GM19372 (cell line): ENCODE results near the gene SERP2.
"Not testable (repeated sequence)": the region's sequence is repeated elsewhere in the genome, so short reads cannot be mapped to it uniquely, and the experiment has no call there.

Experiments used
- ATAC-seq: cut with Tn5 transposase; IDR thresholded peaks from one replicate; pipeline ENCODE4 v1.9.1; 2021; ENCODE audit warnings: mild to moderate bottlenecking, low read depth, moderate library complexity; ENCODE audit not compliant: unreplicated experiment

SERP2 gene

DNA sequence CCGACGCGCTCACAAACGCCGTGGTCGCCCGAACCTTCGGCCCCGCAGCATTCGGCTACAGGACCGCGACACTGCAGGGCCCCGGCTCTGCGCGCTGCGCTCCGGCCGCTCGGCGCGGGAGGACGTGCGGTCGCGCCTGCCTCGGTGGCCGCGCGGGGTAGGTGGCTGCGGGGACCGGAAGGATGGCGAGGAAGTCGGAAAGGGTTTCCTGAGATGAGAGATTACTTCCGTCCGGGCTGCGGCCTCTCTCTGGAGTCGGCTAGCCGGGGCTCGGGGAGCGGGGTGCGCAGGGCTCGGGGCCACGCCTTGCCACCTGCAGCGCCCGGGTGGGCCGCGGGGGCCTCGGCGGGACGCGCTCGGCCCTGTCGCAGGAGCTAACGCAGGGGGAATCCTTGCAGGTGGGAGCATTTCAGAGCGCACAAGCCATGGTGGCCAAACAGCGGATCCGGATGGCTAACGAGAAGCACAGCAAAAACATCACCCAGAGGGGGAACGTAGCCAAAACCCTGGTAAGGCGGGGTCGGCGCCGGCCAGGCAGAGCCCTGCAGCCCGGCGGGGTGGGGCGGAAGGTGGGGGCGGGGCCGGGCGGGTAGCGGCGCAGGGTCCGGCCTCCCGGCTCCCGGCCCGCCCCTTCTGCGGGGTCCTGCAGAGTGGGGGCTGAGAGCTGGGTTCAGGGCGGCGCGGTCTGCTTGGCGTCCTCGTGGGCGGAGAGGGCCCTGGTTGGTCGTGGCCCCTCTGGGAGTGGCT lies at the start of gene SERP2:
SERP2 (plus strand) TSS at position 224 of the 747 bp plus-strand sequence; CDS start at position 426, 202 bp downstream.
- ATAC-seq, result no peak

DNA sequence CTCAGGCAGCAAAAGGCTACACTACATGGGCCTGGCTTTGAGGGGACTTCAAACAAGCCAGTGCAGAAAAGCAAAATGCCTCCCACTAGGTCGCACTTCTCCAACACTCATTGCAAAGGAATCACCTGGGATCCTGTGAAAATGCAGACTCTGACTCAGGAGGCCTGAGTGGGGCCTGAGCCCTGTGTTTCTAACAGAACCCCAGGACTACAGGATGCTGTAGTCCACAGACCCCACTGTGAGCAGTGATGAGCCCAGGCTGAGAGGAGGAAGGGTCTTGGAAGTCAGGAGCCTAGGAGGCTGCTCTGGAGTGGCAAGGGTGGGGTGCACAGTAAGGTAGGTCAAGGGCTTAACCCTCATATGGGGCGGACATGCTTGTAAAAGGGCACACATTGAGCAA lies 46.7 kb upstream of the SERP2 start:
- ATAC-seq, result no peak

DNA sequence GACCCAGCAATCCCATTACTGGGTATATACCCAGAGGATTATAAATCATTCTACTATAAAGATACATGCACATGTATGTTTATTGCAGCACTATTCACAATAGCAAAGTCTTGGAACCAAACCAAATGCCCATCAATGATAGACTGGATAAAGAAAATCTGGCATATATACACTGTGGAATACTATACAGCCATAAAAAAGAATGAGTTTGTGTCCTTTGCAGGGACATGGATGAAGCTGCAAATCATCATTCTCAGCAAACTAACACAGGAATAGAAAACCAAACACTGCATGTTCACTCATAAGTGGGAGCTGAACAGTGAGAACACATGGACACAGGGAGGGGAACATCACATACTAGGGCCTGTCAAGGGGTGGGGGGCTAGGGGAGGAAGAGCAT lies 44.6 kb upstream of the SERP2 start:
- not testable (repeated sequence) for ATAC-seq

DNA sequence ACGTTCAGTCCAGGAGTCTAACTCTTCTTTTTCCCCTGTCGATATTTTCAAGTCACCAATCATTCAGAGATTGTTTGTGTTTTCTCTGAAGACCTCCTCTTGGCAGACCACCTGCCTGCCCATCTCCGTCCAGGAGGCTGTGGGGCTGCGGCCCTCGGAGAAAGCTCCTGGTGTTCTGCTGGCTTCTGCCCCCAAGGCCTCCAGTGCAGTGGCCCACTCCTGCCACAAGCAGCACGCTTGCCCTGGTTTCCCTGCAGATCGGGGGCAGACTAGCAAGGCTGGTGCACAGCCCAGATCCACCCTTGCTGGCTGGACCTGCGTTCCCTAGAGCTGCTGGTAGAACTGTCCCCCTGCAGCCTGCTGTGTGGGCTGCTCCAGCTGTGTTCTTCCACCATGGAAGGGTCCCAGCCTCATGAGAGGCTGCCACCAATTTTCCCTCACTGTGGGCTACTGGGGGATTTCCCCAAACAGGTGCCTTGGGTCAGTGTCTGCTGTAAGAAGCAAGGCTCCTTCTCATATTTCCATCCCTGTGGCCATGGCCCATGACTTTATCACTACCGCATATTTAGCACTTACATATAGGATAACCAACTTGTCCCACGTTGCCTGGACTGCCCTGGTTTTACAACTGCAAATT lies 43.6 kb upstream of the SERP2 start:
- no peak for ATAC-seq

DNA sequence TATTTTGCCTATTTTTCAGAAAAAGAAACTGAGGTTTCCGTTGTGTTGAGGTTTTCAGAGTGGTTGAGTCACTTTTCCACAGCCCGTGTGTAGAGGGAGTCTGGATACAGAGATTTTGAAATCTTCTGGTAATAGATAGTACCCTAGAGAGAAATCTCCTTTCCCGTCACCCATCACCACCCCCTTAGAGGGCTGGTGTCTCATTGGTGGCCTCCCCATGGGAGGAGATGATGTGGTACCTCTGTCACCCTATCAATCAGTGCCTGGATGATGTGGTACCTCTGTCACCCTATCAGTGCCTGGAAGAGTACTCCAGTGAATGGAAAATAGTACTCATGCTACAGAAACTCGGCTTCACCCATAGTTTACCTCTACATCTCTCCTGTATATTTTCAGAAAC lies 42.2 kb upstream of the SERP2 start:
- no peak for ATAC-seq

DNA sequence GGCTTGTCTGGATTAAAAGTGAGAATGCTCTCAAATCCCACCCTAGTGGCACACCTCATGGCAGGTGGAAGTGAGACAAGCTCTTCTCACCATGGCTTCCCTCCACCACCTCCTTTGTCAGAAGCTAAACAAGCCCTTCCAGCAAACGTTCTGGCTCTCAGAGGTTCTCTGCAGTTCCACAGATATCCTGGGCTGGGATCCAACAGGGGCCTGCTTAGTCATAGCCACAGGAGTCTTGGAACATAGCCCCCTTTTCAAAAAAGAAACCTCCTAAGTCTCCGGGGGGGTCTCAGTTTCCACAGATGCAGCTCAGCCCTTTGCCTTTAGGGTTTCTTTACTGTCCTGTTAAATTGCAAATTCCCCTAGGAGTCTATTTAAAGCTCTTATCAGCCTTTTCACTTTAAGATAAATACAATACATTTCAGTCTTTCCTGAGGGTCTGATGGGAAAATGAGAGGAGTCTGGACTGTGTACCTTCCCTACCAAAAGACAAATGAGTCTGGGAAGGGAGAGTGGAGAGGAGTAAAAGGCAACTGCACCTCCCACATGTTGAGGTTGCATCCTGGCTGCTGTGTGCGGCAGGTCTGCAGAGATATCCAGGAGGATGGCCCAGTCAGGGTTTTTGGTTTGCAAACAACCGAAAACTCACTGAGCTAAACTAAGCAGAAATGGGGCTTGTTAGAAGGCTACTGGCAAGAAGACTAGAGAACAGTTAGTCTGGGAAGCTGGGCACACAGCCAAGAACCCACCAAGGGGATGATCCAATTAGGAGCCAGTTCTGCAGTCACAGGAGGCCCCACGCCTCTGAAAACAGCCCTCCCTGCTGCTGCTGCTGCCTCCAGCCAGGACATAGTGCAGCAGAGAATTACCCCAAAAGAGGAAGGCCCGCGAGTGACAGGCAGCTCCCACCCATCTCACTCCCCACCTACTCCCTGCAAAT lies 41.4 kb upstream of the SERP2 start:
- ATAC-seq, result no peak

DNA sequence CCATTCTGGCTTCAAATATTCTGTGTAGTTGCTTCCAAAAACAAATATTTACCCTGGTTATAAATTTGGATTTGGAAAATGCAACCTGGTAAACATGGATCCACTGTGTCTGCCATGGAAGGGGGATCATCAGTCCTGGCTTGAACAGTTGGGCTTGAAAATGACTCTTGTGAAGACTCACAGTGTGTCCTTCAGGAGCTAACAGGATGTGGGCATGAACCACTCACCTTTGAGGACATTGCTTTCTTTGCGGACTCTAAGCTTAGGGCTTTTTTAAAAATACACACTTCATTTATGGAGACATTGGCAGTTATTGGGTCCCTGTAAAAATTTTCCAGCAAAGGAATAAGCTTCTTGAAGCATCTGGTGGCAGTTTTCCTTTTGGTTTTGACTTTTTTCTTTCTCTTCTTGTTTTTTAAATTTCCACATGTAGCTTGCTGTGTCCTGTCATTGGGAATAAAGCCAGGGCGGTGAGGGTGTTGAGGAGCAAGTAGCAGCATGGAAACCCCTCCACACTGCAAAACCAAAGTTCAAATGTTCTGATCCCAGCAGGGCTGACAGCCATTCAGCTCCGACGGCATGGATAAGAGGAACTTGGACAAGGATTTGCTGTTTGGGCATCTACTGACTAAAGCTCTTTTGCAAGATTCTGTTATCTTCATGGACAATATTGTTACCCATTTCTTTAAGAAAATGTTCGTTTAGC lies 39.5 kb upstream of the SERP2 start:
- no peak for ATAC-seq

DNA sequence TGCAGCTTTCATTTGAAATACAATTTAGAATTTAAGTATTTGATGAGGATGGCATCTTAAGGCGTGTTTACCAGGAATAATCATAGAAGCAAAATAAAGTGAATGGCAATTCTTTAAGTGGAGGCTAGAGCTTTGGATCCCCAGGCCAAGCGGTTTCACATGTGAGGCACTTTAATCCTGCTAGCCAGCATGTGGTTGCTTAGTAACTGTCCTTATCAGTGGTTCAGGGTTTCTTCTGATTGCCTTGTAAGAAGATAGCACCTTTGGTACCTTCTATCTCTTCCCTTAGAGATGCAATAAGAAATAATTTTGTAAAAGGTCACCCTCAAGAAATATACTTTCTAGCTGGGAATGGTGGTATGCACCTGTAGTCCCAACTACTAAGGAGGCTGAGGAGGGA lies 38.9 kb upstream of the SERP2 start:
- ATAC-seq, result no peak

DNA sequence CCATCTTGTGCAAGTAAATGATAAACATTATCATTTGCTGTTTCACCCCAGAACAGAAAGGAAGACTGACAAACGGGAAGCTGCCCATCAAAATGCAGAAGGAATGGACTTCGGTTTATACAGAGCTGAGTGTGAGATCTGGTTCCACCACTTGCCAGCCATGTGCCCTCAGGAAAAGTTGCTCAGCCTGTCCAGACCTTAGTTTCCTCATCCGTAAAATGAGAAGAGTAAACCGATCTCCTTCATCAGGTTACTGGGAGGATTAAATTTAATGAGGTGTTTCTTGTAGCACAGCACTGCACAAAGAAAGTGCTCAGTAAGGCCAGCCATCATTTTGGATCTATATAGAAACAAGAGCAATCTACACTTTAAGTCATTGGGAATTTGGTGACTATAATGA lies 36.7 kb upstream of the SERP2 start:
- no peak for ATAC-seq

DNA sequence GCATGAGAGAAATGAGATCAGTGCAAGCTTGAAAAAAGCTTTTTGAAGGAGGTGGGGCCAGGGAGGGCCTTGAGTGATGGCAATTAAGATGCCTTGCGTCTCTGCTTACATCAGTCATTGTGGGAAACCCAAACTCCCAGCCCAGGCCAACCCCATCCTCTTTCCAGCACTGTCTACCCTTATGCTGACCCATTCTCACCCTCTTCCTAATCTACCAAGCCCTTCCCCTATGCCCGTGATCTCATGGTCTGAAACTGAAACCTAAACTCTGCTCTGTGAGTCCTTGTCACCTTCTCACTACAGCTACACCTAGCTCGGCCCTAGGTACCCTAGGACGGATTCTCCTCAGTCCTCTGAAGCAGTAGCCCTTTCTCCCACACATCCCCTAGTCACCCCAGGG lies 36.0 kb upstream of the SERP2 start:
- ATAC-seq, result no peak

DNA sequence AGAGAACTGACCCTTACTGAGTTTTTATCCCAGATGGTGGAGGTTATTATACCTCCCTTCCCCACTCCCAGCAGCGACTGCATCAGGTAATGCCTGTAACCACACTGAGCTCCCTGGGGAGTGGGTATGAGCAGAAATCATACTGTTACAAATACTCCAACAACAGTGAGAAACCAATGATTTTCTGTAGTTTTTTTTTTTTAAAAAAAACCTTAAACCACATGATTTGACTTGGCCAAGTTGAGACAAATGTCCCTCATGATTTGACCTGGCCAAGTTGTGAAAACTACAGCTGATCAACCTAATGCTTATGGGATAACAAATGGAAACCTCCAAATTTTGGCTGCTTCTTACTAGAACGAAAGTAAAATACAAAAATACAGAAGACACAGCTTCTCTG lies 33.1 kb upstream of the SERP2 start:
- ATAC-seq, result no peak

DNA sequence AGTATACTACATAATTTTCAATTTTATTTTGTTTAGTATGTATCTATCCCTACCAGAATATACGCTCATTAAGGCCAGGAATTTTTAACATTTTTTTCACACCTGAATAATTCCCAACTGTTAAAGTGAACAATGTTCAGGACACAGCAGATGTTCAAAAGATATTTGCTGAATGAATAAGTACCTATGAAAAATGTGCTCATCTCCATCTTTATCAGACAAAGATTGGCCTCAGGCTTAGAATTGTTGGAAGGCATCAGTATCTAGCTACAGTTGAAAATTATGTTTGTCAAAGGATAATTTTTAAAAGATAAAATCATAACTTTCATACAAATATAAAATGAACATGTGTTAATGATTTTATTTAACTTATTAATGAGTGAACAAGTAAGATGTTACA lies 30.9 kb upstream of the SERP2 start:
- no peak for ATAC-seq

DNA sequence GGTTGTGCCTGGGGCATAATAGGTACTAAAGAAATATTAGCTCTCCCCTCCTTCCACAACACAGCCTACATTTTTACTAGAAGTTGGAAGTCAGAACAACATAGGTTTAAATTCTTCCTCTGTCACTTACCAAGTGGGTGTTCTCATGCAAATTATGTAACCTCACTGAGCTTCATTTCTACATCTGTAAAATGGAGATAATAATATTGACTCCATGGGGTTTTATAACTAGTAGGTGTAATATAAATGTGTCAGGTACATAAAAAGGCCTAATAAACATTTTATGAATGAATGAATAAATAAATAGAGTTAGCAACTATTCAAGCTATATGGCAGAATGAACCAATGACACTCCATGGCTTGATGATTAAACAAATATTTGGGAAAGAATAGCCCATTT lies 27.1 kb upstream of the SERP2 start:
- ATAC-seq, result no peak

DNA sequence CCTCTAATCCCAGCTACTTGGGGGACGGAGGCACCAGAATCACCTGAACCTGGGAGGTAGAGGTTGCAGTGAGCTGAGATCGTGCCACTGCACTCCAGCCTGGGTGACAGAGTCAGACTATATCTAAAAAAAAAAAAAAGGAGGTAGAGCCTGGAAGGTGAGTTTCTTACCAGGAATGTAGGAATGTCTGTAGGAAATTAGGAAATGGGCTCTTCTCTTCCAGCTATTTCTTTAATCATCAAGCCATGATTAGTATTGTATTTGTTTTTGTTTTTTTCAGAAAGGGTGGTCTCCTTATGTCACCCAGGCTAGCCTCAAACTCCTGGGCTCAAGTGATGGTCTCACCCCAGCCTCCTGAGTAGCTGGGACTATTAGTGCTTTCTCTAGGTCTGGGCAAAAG lies 26.3 kb upstream of the SERP2 start:
- ATAC-seq, result no peak

DNA sequence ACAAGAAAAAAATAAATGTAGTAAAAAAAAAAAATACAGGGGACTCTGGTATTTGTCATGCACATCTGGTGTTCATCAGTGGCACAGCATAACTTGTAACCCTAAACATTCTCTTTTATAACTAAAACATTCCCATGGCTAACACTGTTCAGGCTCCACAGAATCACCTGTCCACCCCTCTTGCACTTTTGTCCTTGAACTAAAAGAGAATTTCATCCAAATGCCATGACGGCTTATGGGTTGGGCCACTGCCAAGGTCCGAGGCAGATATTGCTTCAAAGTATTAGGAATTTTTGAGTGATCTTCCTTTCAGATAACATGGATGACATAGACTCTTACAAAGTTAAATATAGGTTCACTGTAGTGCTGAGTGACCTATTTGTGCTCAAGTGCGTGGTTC lies 25.7 kb upstream of the SERP2 start:
- no peak for ATAC-seq

DNA sequence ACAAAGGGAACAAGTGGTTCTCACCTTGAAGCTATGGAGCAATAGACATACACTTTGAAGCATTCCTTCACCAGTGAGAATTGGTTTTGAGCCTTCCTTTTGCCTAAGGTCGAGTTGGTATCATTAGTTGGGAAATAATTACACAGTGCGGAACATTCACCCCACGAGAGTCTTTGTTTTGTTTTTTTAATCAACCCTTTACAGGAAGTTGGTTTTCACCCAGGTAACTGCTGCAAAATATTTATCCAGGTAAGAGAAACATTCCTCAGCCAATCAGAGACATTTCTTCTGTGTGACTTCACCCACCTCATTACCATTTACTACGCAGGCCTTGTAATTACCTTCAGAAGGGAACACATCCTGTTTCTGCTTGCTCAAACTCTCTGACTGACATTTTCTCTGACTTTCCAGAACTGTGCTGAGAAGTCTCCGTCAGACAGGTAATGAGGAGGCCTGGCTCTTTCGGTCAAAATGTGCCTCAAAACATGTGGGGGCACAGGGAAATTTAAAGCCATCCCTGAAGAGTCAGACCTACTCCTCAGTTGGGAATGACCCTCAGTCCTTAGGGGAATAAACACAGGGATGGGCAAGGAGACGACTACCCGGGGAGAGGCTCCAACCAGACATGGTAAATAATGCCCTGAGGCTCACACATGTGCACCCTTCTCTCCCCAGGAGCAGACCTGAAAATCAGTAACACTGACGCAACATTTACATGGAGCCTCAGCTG lies 22.7 kb upstream of the SERP2 start:
- ATAC-seq, result no peak

DNA sequence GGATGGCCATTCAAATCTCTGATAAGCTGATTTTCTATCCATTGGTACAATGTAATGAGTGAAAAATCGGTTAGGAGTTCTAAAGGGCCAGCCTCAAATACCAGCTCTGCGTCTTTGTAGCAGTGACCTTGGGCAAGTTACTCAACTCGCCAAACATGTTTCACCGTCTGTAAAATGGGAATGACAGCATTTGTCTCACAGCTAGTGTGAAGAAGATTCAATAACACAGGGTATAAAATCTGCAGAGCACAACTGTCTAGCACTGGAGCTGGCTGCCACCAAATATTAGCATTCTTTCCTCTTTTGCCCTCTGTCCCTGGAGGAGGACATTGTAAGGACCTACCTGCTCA lies 22.1 kb upstream of the SERP2 start:
- ATAC-seq, result no peak

DNA sequence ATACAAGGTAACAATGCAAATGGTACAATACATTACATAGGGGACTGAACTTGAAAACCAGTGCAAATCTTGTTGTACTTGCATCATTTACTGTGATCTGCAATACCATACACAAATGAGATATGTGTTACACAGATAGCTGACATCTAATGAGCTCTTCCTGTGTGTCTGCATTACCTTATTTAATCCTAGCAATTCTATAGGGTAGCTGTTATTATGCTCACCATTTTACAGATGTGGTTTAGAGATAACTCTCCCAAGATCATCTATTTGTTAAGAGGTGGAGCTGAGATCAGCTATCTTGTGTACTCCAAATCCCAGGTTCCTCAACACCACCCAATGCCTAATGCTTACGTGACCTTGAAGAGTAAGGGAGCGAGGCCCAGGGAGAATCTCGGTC lies 21.4 kb upstream of the SERP2 start:
- no peak for ATAC-seq

DNA sequence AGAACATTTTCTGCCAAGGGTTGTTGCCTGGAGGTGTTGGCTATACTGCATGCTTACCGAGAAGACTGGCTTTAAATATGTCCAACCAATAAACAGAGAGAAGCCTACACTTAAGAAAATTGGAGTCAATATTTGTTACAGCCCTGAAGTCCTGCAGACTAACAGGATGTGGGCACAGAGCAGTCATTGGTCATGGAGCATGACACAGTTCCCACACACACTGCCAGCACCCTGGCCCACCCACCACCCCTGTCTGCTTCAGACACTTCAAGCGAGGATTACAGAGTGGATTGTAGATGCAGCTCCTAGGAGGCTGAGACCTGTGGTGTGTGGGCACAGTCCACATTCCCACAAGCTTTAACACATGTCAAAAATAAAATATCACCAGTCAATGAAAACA lies 21.0 kb upstream of the SERP2 start:
- no peak for ATAC-seq

DNA sequence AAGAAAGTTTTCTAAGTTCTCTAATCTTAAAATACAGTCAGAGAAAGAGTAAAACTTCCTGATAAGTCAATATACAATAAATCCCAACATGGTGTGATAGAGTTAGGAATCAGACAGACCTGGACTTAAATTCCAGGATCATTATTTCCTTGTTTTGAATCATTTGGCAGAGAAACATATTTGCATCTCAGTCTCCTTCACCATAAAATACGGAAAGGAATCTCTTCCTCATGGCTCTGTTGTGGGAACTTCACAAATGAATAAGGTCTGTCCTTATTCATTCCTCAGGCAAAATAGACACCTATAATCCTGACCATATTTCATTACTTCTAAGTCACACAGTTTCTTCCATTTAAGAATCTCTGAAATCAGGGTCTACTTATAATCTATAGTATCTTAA lies 19.3 kb upstream of the SERP2 start:
- ATAC-seq, result no peak
